NCI-H1092 treated with DMSO at 0.1 percent for 48 hours (cell line): ENCODE measurements around the gene C1orf210.

Experiments used
- DNase-seq: peaks from one replicate; lab custom pipeline; 2025; lab: John Stamatoyannopoulos, UW

C1orf210 gene

GRCh38 chr1:43312212-43312623, 26.8 kb upstream of the C1orf210 start:
- DNase-seq, result no peak

GRCh38 chr1:43311521-43311920, 26.1 kb upstream of the C1orf210 start:
- DNase-seq, result no peak

- DNase-seq, result no peak
These were observed 24.1 kb upstream of the C1orf210 start for GRCh38 chr1:43309405-43310025.

- no peak for DNase-seq
These were observed 23.4 kb upstream of the C1orf210 start for GRCh38 chr1:43308635-43309404.

- no peak for DNase-seq
These were observed 22.2 kb upstream of the C1orf210 start for GRCh38 chr1:43307458-43308158.

- DNase-seq, result no peak
These were observed 21.5 kb upstream of the C1orf210 start for GRCh38 chr1:43306688-43307457.

- no peak for DNase-seq
These were observed 20.7 kb upstream of the C1orf210 start for GRCh38 chr1:43305926-43306687.

GRCh38 chr1:43305461-43305860, 20.1 kb upstream of the C1orf210 start:
- no peak for DNase-seq

- DNase-seq, result no peak
These were observed 19.5 kb upstream of the C1orf210 start for GRCh38 chr1:43304771-43305300.

- no peak for DNase-seq
These were observed 18.9 kb upstream of the C1orf210 start for GRCh38 chr1:43304314-43304681.

GRCh38 chr1:43303471-43304313, 18.3 kb upstream of the C1orf210 start:
- no peak for DNase-seq

GRCh38 chr1:43302721-43303470, 17.5 kb upstream of the C1orf210 start:
- DNase-seq, result no peak

- no peak for DNase-seq
These were observed 16.8 kb upstream of the C1orf210 start for GRCh38 chr1:43302201-43302600.

GRCh38 chr1:43300378-43301094, 15.2 kb upstream of the C1orf210 start, which contains the start of gene TIE1:
Gene TIE1 (plus strand): TSS chr1:43300982. CDS start chr1:43301072, 90 bp downstream.
- no peak for DNase-seq

GRCh38 chr1:43299101-43299500, 13.7 kb upstream of the C1orf210 start:
- DNase-seq, result no peak

- DNase-seq, result no peak
These were observed 12.7 kb upstream of the C1orf210 start for GRCh38 chr1:43298055-43298454.

- no peak for DNase-seq
These were observed 10.8 kb upstream of the C1orf210 start for GRCh38 chr1:43296207-43296606.

- no peak for DNase-seq
These were observed 9.4 kb upstream of the C1orf210 start for GRCh38 chr1:43294761-43295160.
